ENCODE data around the gene ATRIP. TPM values are rescaled to one million over a fixed set of nuclear protein-coding genes. Genes with fewer than 3 reads are reported as not detected.

The ATRIP gene
- total RNA-seq, 1 experiment from 2014 or later = 12.8 TPM

GRCh38 chr3:48423883-48424695 is 22.4 kb upstream of the ATRIP start:
- H3K4me3 ChIP-seq = no peak overlapping the region
- no peaks in the 10 kb centered on the region for H3K9me3 ChIP-seq (replicated peaks)
- peaks cover 6% of the 10 kb centered on the region; the same call in 1 of the 2 replicates for H3K36me3 ChIP-seq
- DNase-seq = peak; percentile 78 to 80
- H3K4me1 ChIP-seq = peaks cover 34% of the 10 kb centered on the region
- no peaks in the 10 kb centered on the region for H3K27me3 ChIP-seq
- peak overlapping the region; percentile 80 for H3K27ac ChIP-seq

- H3K4me3 ChIP-seq = no peak overlapping the region
- no peak overlapping the region for H3K27ac ChIP-seq
- no peaks in the 10 kb centered on the region for H3K27me3 ChIP-seq
- peaks cover 4% of the 10 kb centered on the region; the same call in 1 of the 2 replicates for H3K36me3 ChIP-seq
- no peak for DNase-seq
- H3K9me3 ChIP-seq (replicated peaks) = no peaks in the 10 kb centered on the region
- peaks cover 34% of the 10 kb centered on the region for H3K4me1 ChIP-seq
Observed at GRCh38 chr3:48425281-48425812, 21.2 kb upstream of the ATRIP start.

- H3K9me3 ChIP-seq (replicated peaks) = no peaks in the 10 kb centered on the region
- no peak for DNase-seq
- H3K4me3 ChIP-seq = no peak overlapping the region
- no peaks in the 10 kb centered on the region for H3K27me3 ChIP-seq
- H3K4me1 ChIP-seq = peaks cover 34% of the 10 kb centered on the region
- H3K27ac ChIP-seq = no peak overlapping the region
- 0 out of 2 replicates have a peak, but pooled peaks cover 2% of the 10 kb centered on the region for H3K36me3 ChIP-seq
Observed at GRCh38 chr3:48426401-48426909, 20.1 kb upstream of the ATRIP start.

- Histone ChIP-seq H3K27me3 (no peaks in the 10 kb centered on the region), H3K27ac (no peak overlapping the region), H3K9me3 (replicated peaks) (no peaks in the 10 kb centered on the region), H3K4me3 (no peak overlapping the region), H3K4me1 (peaks cover 32% of the 10 kb centered on the region), H3K36me3 (no peaks in the 10 kb centered on the region)
- DNase-seq = no peak
Observed at GRCh38 chr3:48426944-48427629, 19.4 kb upstream of the ATRIP start.

- Histone ChIP-seq H3K27ac (no peak overlapping the region), H3K4me3 (no peak overlapping the region), H3K4me1 (peaks cover 27% of the 10 kb centered on the region), H3K9me3 (replicated peaks) (no peaks in the 10 kb centered on the region), H3K27me3 (no peaks in the 10 kb centered on the region), H3K36me3 (no peaks in the 10 kb centered on the region)
- no peak for DNase-seq
Observed at GRCh38 chr3:48427630-48427962, 18.9 kb upstream of the ATRIP start.

- Histone ChIP-seq H3K4me3 (peak overlapping the region; percentile 74), H3K27ac (no peak overlapping the region), H3K36me3 (no peaks in the 10 kb centered on the region), H3K9me3 (replicated peaks) (no peaks in the 10 kb centered on the region), H3K27me3 (no peaks in the 10 kb centered on the region), H3K4me1 (peaks cover 23% of the 10 kb centered on the region)
- no peak for DNase-seq
Observed at GRCh38 chr3:48428088-48428571, 18.4 kb upstream of the ATRIP start.

GRCh38 chr3:48428572-48429316 is 17.8 kb upstream of the ATRIP start:
- Histone ChIP-seq H3K4me3 (peak overlapping the region; percentile 74), H3K27me3 (no peaks in the 10 kb centered on the region), H3K36me3 (no peaks in the 10 kb centered on the region; the same call in 1 of the 2 replicates), H3K27ac (peak overlapping the region; percentile 63; the same call in 1 of the 2 replicates), H3K4me1 (peaks cover 17% of the 10 kb centered on the region), H3K9me3 (replicated peaks) (no peaks in the 10 kb centered on the region)
- DNase-seq = peak; percentile 47 to 52

GRCh38 chr3:48429317-48429959 is 17.1 kb upstream of the ATRIP start:
- no peaks in the 10 kb centered on the region for H3K27me3 ChIP-seq
- H3K4me1 ChIP-seq = peaks cover 12% of the 10 kb centered on the region
- H3K9me3 ChIP-seq (replicated peaks) = no peaks in the 10 kb centered on the region
- H3K4me3 ChIP-seq = peak overlapping the region; percentile 74
- H3K36me3 ChIP-seq = no peaks in the 10 kb centered on the region; the same call in 1 of the 2 replicates
- H3K27ac ChIP-seq = peak overlapping the region; percentile 63
- peak; percentile 62 to 65 for DNase-seq

- Histone ChIP-seq H3K36me3 (no peaks in the 10 kb centered on the region; the same call in 1 of the 2 replicates), H3K4me3 (peak within 1 kb of the TSS; percentile 74), H3K27me3 (no peaks in the 10 kb centered on the region), H3K9me3 (replicated peaks) (no peaks in the 10 kb centered on the region), H3K27ac (peak within 1 kb of the TSS; percentile 63), H3K4me1 (peaks cover 5% of the 10 kb centered on the region)
- peak; percentile 72 to 76 for DNase-seq
Observed at GRCh38 chr3:48429960-48430707, 16.4 kb upstream of the ATRIP start, which contains the start of gene PLXNB1. TSS of gene PLXNB1 (minus strand) at chr3:48430086. CDS start at chr3:48424611, 5,475 bp downstream.

GRCh38 chr3:48430708-48431101 is 15.8 kb upstream of the ATRIP start:
- H3K9me3 ChIP-seq (replicated peaks) = no peaks in the 10 kb centered on the region
- DNase-seq = no peak
- H3K27me3 ChIP-seq = no peaks in the 10 kb centered on the region
- H3K4me1 ChIP-seq = peaks cover under 1% of the 10 kb centered on the region; the same call in 1 of the 2 replicates
- no peak overlapping the region for H3K4me3 ChIP-seq
- H3K27ac ChIP-seq = no peak overlapping the region
- no peaks in the 10 kb centered on the region; the same call in 1 of the 2 replicates for H3K36me3 ChIP-seq

GRCh38 chr3:48431224-48432029 is 15.1 kb upstream of the ATRIP start:
- Histone ChIP-seq H3K4me1 (no peaks in the 10 kb centered on the region), H3K27me3 (no peaks in the 10 kb centered on the region), H3K4me3 (no peak overlapping the region), H3K27ac (no peak overlapping the region), H3K36me3 (no peaks in the 10 kb centered on the region; the same call in 1 of the 2 replicates), H3K9me3 (replicated peaks) (no peaks in the 10 kb centered on the region)
- no peak for DNase-seq

GRCh38 chr3:48432411-48433371 is 13.8 kb upstream of the ATRIP start:
- Histone ChIP-seq H3K27me3 (no peaks in the 10 kb centered on the region), H3K4me1 (no peaks in the 10 kb centered on the region), H3K27ac (no peak overlapping the region), H3K9me3 (replicated peaks) (no peaks in the 10 kb centered on the region), H3K36me3 (no peaks in the 10 kb centered on the region; the same call in 1 of the 2 replicates), H3K4me3 (no peak overlapping the region)
- peak in 1 of 2 experiments; percentile 17 for DNase-seq

Data from SJCRH30 (cell line).